Retinal pigment epithelial cell (primary cell): ENCODE data around the gene ORMDL3.

Source experiments
- DNase-seq: peaks from one replicate; pipeline ENCODE4 v3.0.0-alpha.2; 2010; ENCODE audit warnings: low read depth
- H3K4me3 ChIP-seq: 2 replicates; pipeline ENCODE4 v1.5.1; 2011; ENCODE audit warnings: mild to moderate bottlenecking, low read length, control low read depth, moderate library complexity
- TF ChIP-seq, protein P1 (sequence below): conservative IDR thresholded peaks from 2 replicates; pipeline ENCODE4 v1.5.1; 2011; ENCODE audit warnings: low read depth, low read length, control low read depth, inconsistent platforms

Gene ORMDL3

DNA sequence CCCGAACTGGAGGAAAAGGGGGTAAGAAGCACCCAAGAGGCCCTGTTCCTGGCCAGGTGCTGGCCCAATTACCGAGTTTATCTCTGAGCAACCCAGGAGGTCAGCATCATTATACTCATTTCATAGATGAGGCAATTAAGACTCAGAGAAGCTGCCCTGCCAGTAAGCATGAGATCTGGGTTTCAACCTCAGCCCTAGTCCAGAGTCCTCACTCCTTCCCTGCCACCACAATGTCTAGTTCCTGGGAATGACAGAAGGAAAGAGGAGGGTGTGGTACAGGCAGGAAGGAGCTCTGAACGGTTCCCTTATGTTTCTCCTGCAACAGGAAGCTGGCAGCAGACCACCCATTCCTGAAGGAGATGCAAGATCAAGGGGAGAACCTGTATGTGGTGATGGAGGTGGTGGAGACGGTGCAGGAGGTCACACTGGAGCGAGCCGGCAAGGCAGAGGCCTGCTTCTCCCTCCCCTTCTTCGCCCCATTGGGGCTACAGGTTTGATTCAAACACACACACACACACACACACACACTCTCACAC is 42.8 kb upstream of the ORMDL3 start:
- TF ChIP-seq, protein P1, sequence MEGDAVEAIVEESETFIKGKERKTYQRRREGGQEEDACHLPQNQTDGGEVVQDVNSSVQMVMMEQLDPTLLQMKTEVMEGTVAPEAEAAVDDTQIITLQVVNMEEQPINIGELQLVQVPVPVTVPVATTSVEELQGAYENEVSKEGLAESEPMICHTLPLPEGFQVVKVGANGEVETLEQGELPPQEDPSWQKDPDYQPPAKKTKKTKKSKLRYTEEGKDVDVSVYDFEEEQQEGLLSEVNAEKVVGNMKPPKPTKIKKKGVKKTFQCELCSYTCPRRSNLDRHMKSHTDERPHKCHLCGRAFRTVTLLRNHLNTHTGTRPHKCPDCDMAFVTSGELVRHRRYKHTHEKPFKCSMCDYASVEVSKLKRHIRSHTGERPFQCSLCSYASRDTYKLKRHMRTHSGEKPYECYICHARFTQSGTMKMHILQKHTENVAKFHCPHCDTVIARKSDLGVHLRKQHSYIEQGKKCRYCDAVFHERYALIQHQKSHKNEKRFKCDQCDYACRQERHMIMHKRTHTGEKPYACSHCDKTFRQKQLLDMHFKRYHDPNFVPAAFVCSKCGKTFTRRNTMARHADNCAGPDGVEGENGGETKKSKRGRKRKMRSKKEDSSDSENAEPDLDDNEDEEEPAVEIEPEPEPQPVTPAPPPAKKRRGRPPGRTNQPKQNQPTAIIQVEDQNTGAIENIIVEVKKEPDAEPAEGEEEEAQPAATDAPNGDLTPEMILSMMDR: no peak
- no peak overlapping the region for H3K4me3 ChIP-seq
- DNase-seq: no peak

DNA sequence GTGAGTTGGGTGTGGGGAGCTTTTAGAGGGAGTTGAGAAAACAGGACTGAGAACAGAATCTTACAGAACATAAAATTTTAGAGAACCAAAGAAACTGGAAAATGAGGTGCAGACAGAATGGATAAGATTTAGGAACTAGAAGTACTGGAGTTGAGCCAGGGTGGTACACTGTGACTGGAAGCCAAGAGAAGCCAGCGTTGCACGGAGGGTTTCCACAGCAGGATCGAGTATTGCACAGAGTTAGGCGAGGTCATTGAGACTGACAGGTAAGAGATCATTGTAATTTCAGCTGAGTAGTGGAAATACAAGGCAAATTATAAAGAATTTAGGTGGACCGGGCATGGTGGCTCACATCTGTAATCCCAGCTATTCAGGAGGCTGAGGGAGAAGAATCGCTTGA is 42.0 kb upstream of the ORMDL3 start:
- H3K4me3 ChIP-seq: no peak overlapping the region
- no peak for DNase-seq
- TF ChIP-seq, protein P1: no peak

- DNase-seq: no peak
- H3K4me3 ChIP-seq: no peak overlapping the region
- TF ChIP-seq, protein P1: no peak
These were observed 41.4 kb upstream of the ORMDL3 start for GRCh38 chr17:39968761-39969160.

- no peak overlapping the region for H3K4me3 ChIP-seq
- no peak for DNase-seq
- TF ChIP-seq, protein P1: no peak
These were observed 39.4 kb upstream of the ORMDL3 start for GRCh38 chr17:39966771-39967170.

GRCh38 chr17:39965017-39965699 is 37.8 kb upstream of the ORMDL3 start:
- TF ChIP-seq, protein P1: no peak
- H3K4me3 ChIP-seq: no peak overlapping the region
- DNase-seq: no peak

GRCh38 chr17:39963829-39964228 is 36.4 kb upstream of the ORMDL3 start:
- no peak overlapping the region for H3K4me3 ChIP-seq
- TF ChIP-seq, protein P1: no peak
- DNase-seq: no peak

DNA sequence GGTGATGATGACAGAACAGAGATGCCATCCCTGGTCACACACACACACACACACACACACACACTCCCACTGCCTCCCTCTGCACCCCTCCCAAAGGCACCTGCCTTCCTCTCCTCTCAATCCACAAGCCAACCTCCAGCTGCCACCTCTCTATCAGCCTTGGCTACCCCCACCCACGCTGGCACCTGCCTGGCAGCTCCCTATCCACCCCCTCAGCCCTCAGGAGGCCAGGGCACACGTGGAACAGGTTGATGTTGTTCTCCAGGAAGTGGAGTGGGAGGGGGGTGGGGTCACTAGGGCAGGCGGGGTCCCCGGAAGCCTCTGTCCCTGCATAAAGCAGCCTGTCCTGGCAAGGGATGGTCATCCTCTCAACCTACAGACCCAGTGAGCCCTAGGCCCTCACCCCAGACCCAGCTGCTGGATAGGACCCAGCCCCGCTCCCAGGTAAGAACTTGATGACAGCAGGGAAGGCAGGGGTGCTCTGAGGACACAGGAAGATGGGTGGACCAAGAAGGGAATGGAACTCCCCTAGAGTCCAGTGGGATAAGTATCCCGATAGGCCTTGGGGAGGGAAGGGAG is 35.3 kb upstream of the ORMDL3 start, which contains the start of gene GSDMA:
GSDMA (plus strand) TSS at position 363 of the 579 bp plus-strand sequence. CDS start 2,684 bp downstream, outside the sequence.
- no peak within 1 kb of the TSS for H3K4me3 ChIP-seq
- DNase-seq: no peak
- TF ChIP-seq, protein P1: no peak
